GM12874 (cell line): Measurements from ENCODE around the gene ARID3B.

Source experiments
- CTCF ChIP-seq: IDR thresholded peaks from 2 replicates; pipeline ENCODE4 v1.5.1; 2011; ENCODE audit warnings: low read depth, mild to moderate bottlenecking, control low read depth, low read length, moderate library complexity; ENCODE audit not compliant: insufficient read depth

ARID3B gene

GRCh38 chr15:74545086-74545485, 4.1 kb downstream of the ARID3B start:
- no peak for TF ChIP-seq CTCF

DNA sequence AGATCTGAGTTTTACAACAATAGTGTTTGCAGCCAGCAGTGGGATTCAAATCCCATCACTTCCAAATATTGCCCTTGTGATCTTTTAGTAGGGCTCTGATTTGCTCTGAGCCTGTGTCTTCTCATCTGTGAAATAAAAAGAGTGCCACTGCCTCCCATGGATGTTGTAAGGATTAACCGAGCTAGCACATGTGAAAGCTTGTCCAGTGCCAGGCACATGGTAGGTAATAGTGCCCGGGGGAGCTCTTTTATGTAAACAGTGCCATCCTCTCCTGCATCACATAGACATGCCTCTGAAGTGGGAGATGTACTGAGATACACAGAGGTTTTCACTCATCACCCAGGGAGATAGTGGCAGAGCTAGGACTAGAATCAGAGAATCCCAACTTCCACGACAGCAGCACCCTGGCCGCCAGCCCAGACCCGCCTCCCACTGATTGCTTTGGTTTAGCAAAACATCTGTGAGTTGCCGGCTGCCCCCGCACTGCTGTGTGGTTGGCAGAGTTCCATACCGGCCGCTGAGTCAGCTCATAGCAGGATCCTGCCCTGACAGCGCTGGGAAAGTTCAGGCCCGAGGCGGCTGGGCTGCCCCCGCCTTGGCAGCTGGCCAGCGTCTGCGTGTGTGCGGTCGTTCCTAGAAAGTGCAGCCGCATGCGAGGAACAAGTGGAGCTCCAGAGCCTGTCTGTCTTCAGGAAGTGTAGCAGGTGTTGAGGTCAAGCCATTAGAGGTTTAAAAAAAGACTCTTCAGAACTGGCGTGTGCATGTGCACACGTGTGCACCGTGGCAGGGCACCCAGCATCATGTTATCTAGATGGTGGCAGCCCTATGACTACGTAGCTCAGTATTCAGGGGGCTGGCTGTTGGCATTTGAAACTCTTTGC, 5.0 kb downstream of the ARID3B start:
- no peak for TF ChIP-seq CTCF

- TF ChIP-seq CTCF = no peak
Observed at GRCh38 chr15:74547616-74548015, 6.6 kb downstream of the ARID3B start.

GRCh38 chr15:74548241-74548640, 7.2 kb downstream of the ARID3B start:
- TF ChIP-seq CTCF = no peak

DNA sequence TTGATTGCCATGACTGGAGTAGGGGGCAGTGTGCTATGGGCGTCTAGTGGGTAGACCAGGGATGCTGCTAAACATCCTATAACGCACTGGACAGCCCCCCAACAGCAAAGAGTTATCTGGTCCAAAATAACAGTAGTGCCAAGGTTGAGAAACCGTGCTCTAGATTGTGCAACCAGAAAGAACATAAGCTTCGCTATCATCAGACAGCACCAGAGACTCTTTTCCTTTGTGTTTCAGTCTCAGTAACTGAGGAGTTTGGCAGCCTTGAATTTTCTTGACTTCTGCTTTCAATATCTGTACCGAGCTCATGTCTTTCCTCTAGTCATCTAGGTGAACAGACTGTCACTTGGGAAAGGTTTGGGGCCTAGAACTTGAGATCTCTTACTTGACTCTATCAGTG, 8.8 kb downstream of the ARID3B start:
- no peak for TF ChIP-seq CTCF

DNA sequence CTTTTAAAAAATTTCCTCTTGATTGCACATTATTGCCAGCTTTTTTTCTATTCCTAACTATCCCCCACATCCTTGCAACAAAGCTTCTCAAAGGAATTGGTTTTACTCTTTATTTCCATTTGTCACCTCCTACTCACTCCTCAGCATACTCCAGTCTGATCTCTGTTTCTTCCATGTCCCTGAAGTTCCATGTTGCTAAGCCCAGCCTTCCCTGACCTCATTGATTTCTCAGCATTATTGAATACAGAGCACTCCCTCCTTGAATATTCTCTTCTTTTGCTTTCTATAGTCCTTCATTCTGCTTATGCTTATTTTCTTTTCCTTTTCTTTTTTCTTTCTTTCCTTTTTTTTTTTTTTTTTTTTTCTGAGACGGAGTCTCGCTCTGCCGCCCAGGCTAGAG, 10.7 kb downstream of the ARID3B start:
- no peak for TF ChIP-seq CTCF

- TF ChIP-seq CTCF = no peak
Observed at GRCh38 chr15:74552773-74553441, 11.9 kb downstream of the ARID3B start.
